PC-3 (cell line): Measurements from ENCODE around the gene STX4.

Experiments used
- EZH2 ChIP-seq: fragments of 300-600 bp; sonication (generic); IDR thresholded peaks from one replicate; pipeline ENCODE4 v1.6.1; 2017; ENCODE audit warnings: antibody characterized with exemption, mild to moderate bottlenecking, low read length; ENCODE audit not compliant: unreplicated experiment
- TF ChIP-seq, protein P1 (sequence below): fragments of 300-600 bp; sonication (generic); conservative IDR thresholded peaks from 2 replicates; pipeline ENCODE4 v1.5.1; 2017; ENCODE audit warnings: antibody characterized with exemption, low read depth, mild to moderate bottlenecking, low read length

- TF ChIP-seq, protein P1, sequence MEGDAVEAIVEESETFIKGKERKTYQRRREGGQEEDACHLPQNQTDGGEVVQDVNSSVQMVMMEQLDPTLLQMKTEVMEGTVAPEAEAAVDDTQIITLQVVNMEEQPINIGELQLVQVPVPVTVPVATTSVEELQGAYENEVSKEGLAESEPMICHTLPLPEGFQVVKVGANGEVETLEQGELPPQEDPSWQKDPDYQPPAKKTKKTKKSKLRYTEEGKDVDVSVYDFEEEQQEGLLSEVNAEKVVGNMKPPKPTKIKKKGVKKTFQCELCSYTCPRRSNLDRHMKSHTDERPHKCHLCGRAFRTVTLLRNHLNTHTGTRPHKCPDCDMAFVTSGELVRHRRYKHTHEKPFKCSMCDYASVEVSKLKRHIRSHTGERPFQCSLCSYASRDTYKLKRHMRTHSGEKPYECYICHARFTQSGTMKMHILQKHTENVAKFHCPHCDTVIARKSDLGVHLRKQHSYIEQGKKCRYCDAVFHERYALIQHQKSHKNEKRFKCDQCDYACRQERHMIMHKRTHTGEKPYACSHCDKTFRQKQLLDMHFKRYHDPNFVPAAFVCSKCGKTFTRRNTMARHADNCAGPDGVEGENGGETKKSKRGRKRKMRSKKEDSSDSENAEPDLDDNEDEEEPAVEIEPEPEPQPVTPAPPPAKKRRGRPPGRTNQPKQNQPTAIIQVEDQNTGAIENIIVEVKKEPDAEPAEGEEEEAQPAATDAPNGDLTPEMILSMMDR, result no peak
- no peak for TF ChIP-seq EZH2
Observed at GRCh38 chr16:31033709-31034492, 543 bp downstream of the STX4 start.
